DND-41 (cell line): ENCODE measurements around the gene CRTC3.

ENCODE experiments used
- ATAC-seq: fragments of 200-7000 bp; cut with Tn5 transposase; 3 replicates; pipeline ENCODE4 v1.9.1; 2021; ENCODE audit warnings: low read depth; ENCODE audit not compliant: insufficient read depth
- DNase-seq: peaks from one replicate; pipeline ENCODE4 v3.0.0-alpha.2; 2020
- H2AFZ ChIP-seq: 2 replicates; pipeline ENCODE4 v1.6.0; 2012; ENCODE audit warnings: low read depth, low read length
- H3K27ac ChIP-seq: 2 replicates; pipeline ENCODE4 v1.5.1; 2012; ENCODE audit warnings: low read length, inconsistent platforms
- H3K27me3 ChIP-seq: fragments of 200-600 bp; sonication (generic); 2 replicates; pipeline ENCODE4 v1.6.0; 2012; ENCODE audit warnings: low read length, mild to moderate bottlenecking, inconsistent platforms; ENCODE audit not compliant: insufficient read depth, poor library complexity
- H3K36me3 ChIP-seq: 2 replicates; pipeline ENCODE4 v1.5.1; 2012; ENCODE audit warnings: low read length, inconsistent platforms; ENCODE audit not compliant: insufficient read depth
- H3K4me1 ChIP-seq: 2 replicates; pipeline ENCODE4 v1.5.1; 2012; ENCODE audit warnings: mild to moderate bottlenecking, low read length; ENCODE audit not compliant: insufficient read depth
- H3K4me2 ChIP-seq: 2 replicates; pipeline ENCODE4 v1.6.0; 2012; ENCODE audit warnings: mild to moderate bottlenecking, moderate library complexity, low read length, inconsistent platforms; ENCODE audit not compliant: insufficient read depth
- H3K4me3 ChIP-seq, 2 experiments: fragments of 200-600 bp in 1 of 2; shearing (Covaris generic) in 1 of 2; 2 replicates each; pipeline ENCODE4 v1.5.1; 2012 to 2016; ENCODE audit warnings: inconsistent platforms in 2 of 2, low read length in 2 of 2, mild to moderate bottlenecking in 2 of 2, low read depth in 1 of 2, moderate library complexity in 1 of 2
- H3K79me2 ChIP-seq: 2 replicates; pipeline ENCODE4 v1.6.0; 2012; ENCODE audit warnings: low read length, inconsistent platforms; ENCODE audit not compliant: insufficient read depth
- H3K9ac ChIP-seq: 2 replicates; pipeline ENCODE4 v1.6.0; 2012; ENCODE audit warnings: low read depth, mild to moderate bottlenecking, inconsistent platforms, low read length, moderate library complexity
- H3K9me3 ChIP-seq: 2 replicates; pipeline ENCODE4 v1.5.1; 2012; ENCODE audit warnings: low read length, moderate library complexity, mild to moderate bottlenecking, inconsistent platforms; ENCODE audit not compliant: insufficient read depth, severe bottlenecking
- H4K20me1 ChIP-seq: 2 replicates; pipeline ENCODE4 v1.6.0; 2012; ENCODE audit warnings: low read length; ENCODE audit not compliant: insufficient read depth
- EZH2 ChIP-seq: IDR thresholded peaks from 3 replicates; pipeline ENCODE4 v1.6.1; 2012; ENCODE audit warnings: borderline replicate concordance, low read depth, mild to moderate bottlenecking, moderate library complexity, low read length, inconsistent platforms; ENCODE audit not compliant: severe bottlenecking
- TF ChIP-seq, protein P1 (sequence below): IDR thresholded peaks from 2 replicates; pipeline ENCODE4 v1.5.1; 2012; ENCODE audit warnings: borderline replicate concordance, low read length, moderate library complexity, mild to moderate bottlenecking; ENCODE audit not compliant: poor library complexity, severe bottlenecking; ENCODE audit errors: extremely low read depth

Gene CRTC3

DNA sequence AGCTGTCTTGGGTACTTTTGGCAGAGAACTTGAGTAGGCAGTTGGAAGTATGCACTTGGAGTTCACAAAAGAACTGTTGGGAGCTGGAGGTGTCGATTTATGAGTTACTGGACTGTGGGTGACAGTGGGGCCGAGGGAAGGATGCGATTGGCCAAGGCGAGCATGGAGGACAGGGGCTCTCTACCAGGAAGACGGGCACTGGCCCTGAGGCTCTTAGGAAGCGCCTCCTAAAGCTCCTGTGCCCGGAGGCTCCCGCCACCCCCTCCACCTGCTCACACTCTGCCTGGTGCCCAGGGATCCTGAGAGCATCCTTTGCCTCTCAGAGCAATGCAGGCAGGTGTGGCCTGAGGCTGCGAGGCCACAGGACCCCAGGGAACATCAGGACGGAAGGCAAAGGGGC is 69.0 kb downstream of the CRTC3 start:
- no peak for DNase-seq
- no peak for ATAC-seq
- Histone ChIP-seq H3K27me3 (no peaks in the 10 kb centered on the region), H3K4me2 (no peak overlapping the region), H3K79me2 (no peaks in the 10 kb centered on the region), H3K36me3 (peaks cover 17% of the 10 kb centered on the region), H3K27ac (no peak overlapping the region), H3K4me3 (no peak overlapping the region), H3K4me1 (peaks cover 29% of the 10 kb centered on the region), H4K20me1 (no peaks in the 10 kb centered on the region), H3K9me3 (no peaks in the 10 kb centered on the region), H3K9ac (no peak overlapping the region), H2AFZ (no peak overlapping the region)
- TF ChIP-seq, protein P1, sequence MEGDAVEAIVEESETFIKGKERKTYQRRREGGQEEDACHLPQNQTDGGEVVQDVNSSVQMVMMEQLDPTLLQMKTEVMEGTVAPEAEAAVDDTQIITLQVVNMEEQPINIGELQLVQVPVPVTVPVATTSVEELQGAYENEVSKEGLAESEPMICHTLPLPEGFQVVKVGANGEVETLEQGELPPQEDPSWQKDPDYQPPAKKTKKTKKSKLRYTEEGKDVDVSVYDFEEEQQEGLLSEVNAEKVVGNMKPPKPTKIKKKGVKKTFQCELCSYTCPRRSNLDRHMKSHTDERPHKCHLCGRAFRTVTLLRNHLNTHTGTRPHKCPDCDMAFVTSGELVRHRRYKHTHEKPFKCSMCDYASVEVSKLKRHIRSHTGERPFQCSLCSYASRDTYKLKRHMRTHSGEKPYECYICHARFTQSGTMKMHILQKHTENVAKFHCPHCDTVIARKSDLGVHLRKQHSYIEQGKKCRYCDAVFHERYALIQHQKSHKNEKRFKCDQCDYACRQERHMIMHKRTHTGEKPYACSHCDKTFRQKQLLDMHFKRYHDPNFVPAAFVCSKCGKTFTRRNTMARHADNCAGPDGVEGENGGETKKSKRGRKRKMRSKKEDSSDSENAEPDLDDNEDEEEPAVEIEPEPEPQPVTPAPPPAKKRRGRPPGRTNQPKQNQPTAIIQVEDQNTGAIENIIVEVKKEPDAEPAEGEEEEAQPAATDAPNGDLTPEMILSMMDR: no peak
- no peak for TF ChIP-seq EZH2

DNA sequence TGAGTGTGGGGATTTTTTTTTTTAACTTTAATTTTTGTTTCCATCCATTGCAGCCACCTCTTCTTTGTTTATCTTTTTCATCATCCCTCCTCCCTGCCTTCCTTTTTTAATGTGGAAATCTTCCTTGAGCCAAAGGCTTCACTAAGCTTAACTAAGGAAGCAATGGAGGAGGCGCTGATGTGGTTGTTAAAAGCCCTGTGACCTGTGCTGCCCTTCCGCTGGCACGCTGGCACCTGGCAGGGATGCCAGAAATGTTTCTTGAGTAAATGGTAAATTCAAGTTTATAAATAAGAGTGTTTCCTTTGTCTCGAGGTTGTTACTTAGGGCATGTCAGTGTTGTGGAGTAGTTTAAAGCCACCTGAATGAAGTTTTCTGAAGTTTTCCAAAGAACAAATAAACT is 69.4 kb downstream of the CRTC3 start:
- H3K27ac ChIP-seq: no peak overlapping the region
- no peak for DNase-seq
- no peak overlapping the region for H3K9ac ChIP-seq

DNA sequence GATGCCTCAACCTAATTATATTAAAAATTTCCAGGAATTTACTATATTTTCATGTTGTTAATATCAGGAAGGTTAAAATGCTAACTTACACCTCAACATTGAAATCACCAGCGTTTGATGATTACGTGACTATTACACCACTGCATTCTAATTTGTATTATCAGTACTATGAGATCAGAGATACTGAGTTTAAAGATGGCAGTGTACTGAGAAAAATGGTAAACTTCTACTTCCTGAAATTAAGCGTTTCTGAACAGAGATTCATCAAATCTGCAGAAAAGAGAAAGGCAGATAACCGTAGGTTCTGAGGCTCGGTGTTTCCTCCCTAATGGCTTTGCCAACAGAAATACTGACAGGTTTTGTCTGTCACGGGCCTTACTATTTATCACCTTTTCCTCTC is 69.9 kb downstream of the CRTC3 start:
- DNase-seq (no peak), ATAC-seq (no peak)
- no peaks in the 10 kb centered on the region for H3K27me3 ChIP-seq
- no peaks in the 10 kb centered on the region for H3K79me2 ChIP-seq
- no peaks in the 10 kb centered on the region for H4K20me1 ChIP-seq
- peaks cover 17% of the 10 kb centered on the region for H3K36me3 ChIP-seq
- H3K9ac ChIP-seq: no peak overlapping the region
- H3K4me1 ChIP-seq: peaks cover 20% of the 10 kb centered on the region
- H3K4me3 ChIP-seq: no peak overlapping the region
- TF ChIP-seq EZH2: no peak
- TF ChIP-seq, protein P1: no peak
- H2AFZ ChIP-seq: no peak overlapping the region
- no peak overlapping the region for H3K27ac ChIP-seq
- no peak overlapping the region for H3K4me2 ChIP-seq
- H3K9me3 ChIP-seq: no peaks in the 10 kb centered on the region

More for the DNA sequence above, 69.4 kb downstream of the CRTC3 start:
- no peaks in the 10 kb centered on the region for H3K27me3 ChIP-seq
- H3K4me3 ChIP-seq: no peak overlapping the region
- H3K4me1 ChIP-seq: peaks cover 25% of the 10 kb centered on the region
- H2AFZ ChIP-seq: no peak overlapping the region
- H3K9me3 ChIP-seq: no peaks in the 10 kb centered on the region
- peaks cover 17% of the 10 kb centered on the region for H3K36me3 ChIP-seq
- ATAC-seq: no peak
- TF ChIP-seq, protein P1: no peak
- TF ChIP-seq EZH2: no peak
- H4K20me1 ChIP-seq: no peaks in the 10 kb centered on the region
- H3K4me2 ChIP-seq: no peak overlapping the region
- no peaks in the 10 kb centered on the region for H3K79me2 ChIP-seq

DNA sequence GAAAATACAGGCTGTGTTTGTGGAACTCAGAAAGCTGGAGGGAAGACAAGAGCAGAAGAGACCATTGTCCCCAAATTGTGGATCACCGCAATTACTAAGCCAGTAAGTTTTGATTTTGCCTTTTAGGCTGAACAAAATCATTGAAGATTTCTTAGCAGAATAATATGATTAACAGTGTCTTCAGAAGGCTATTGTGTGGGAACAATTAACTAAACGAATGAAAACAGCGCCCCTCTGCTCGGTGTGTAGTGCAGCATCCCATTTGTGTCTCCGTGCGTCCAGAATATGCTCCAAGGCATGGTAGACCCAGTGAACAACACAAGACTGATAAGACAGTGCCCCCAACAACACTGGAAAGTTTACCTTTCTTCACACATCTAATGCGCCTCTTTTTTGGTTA is 71.2 kb downstream of the CRTC3 start:
- Histone ChIP-seq H3K27me3 (no peaks in the 10 kb centered on the region), H4K20me1 (no peaks in the 10 kb centered on the region), H3K79me2 (no peaks in the 10 kb centered on the region), H3K4me1 (peaks cover 14% of the 10 kb centered on the region), H2AFZ (no peak overlapping the region), H3K9ac (no peak overlapping the region), H3K27ac (no peak overlapping the region), H3K4me3 (no peak overlapping the region), H3K4me2 (no peak overlapping the region), H3K9me3 (no peaks in the 10 kb centered on the region), H3K36me3 (peaks cover 13% of the 10 kb centered on the region)
- TF ChIP-seq, protein P1: no peak
- no peak for TF ChIP-seq EZH2
- ATAC-seq (no peak), DNase-seq (no peak)
